ENCODE measurements around the gene RBM34.

GRCh38 chr1:235207209-235207565, 46.1 kb upstream of the RBM34 start:
- TF ChIP-seq, protein P1, sequence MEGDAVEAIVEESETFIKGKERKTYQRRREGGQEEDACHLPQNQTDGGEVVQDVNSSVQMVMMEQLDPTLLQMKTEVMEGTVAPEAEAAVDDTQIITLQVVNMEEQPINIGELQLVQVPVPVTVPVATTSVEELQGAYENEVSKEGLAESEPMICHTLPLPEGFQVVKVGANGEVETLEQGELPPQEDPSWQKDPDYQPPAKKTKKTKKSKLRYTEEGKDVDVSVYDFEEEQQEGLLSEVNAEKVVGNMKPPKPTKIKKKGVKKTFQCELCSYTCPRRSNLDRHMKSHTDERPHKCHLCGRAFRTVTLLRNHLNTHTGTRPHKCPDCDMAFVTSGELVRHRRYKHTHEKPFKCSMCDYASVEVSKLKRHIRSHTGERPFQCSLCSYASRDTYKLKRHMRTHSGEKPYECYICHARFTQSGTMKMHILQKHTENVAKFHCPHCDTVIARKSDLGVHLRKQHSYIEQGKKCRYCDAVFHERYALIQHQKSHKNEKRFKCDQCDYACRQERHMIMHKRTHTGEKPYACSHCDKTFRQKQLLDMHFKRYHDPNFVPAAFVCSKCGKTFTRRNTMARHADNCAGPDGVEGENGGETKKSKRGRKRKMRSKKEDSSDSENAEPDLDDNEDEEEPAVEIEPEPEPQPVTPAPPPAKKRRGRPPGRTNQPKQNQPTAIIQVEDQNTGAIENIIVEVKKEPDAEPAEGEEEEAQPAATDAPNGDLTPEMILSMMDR (IDR thresholded peaks at IDR 0.05), result no peak
- TF ChIP-seq POLR2A (IDR thresholded peaks at IDR 0.05), result no peak

Data from uterus (tissue), 2 donors.